CD4-positive, alpha-beta T cell treated with Interferon gamma for 1 hour (primary cell): ENCODE measurements around the gene PCAT6.

Experiments
- DNase-seq: peaks from one replicate; pipeline ENCODE4 v3.0.0-alpha.2; 2020

PCAT6 gene

GRCh38 chr1:202852163-202852904 is 41.6 kb downstream of the PCAT6 start:
- peak; percentile 33 for DNase-seq

GRCh38 chr1:202854787-202855186 is 44.0 kb downstream of the PCAT6 start:
- no peak for DNase-seq

- no peak for DNase-seq
These were observed 45.3 kb downstream of the PCAT6 start for GRCh38 chr1:202856014-202856413.

GRCh38 chr1:202857136-202857610 is 46.4 kb downstream of the PCAT6 start:
- DNase-seq: no peak

GRCh38 chr1:202858331-202858730 is 47.6 kb downstream of the PCAT6 start:
- DNase-seq: no peak

GRCh38 chr1:202858789-202859414 is 48.1 kb downstream of the PCAT6 start:
- no peak for DNase-seq

GRCh38 chr1:202860744-202861419 is 50.1 kb downstream of the PCAT6 start:
- DNase-seq: no peak
